ENCODE data around the gene OR2A1.
"Not testable (repeated sequence)": the region's sequence is repeated elsewhere in the genome, so short reads cannot be mapped to it uniquely, and the experiment has no call there.

The OR2A1 gene

DNA sequence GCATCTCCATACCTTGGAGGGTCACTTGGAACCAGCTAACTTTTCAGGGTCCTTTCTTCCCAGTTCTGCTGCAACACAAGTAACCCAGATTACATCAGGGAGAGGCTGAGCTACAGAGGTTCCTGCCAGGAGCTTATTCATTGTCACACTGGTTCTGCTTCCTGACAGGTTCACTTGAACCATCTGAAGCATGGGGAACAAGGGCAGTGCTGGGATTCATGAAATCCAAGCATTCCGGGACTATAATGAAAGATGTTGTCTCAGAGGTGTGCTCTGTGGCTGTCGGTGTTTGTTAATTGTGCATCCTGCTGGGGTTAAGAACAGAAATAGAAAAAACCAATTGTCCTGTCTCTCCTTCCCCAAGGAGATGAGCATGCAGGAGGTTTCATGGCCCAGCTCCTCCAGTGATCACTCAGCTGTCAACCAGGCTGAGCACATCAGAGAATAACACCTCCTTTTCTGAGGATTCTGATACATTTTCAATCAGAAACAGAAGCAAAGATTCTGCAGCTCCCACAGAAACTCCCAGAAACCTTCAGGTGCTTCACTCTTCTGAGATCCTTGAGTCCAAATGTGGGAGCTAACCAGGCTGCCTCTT lies at the start of gene OR2A1:
Gene OR2A1, plus strand, starts transcription at position 548 of the 598 bp plus-strand sequence. CDS start 5,706 bp downstream, outside the sequence.
- not testable (repeated sequence) for DNase-seq (ENCODE audit: low read depth in 3 of 3)

GRCh38 chr7:144264692-144265091 lies 47.5 kb upstream of the OR2A1 start, which contains the start of gene OR2A7:
OR2A7 (minus strand) TSS chr7:144264792; CDS start chr7:144259628, 5,164 bp downstream.
- not testable (repeated sequence) for DNase-seq (ENCODE audit: low read depth in 3 of 3)

- DNase-seq (ENCODE audit: low read depth in 3 of 3): not testable (repeated sequence)
These were observed 43.0 kb upstream of the OR2A1 start, which contains the start of gene CTAGE8 for GRCh38 chr7:144269188-144269587. CTAGE8 (minus strand) TSS chr7:144269288; CDS start chr7:144269250, 38 bp downstream.

- not testable (repeated sequence) for DNase-seq (ENCODE audit: low read depth in 3 of 3)
These were observed 36.9 kb upstream of the OR2A1 start for GRCh38 chr7:144275281-144275680.

GRCh38 chr7:144280010-144280409 lies 32.2 kb upstream of the OR2A1 start:
- not testable (repeated sequence) for DNase-seq (ENCODE audit: low read depth in 3 of 3)

DNA sequence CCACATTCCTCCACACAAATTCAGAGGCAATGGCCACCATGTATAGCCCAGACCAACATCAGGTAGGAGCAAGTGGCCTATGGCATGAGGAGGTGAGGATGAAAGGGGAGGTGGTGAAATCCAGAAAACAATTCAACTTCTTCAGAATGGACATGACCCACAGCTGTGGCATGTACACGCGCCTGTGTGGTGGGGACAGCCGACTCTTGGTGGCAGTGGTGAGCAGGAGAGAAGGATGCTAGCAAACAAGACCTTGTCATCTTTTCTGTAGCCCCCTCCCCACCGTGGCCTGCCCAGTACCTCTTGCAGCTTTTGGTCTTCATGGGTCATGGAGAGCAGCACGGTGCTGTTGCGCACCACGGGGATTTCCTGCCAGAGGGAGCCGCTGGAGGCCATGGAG lies 30.2 kb upstream of the OR2A1 start:
- not testable (repeated sequence) for DNase-seq (ENCODE audit: low read depth in 3 of 3)

GRCh38 chr7:144282490-144282889 lies 29.7 kb upstream of the OR2A1 start:
- DNase-seq (ENCODE audit: low read depth in 3 of 3): not testable (repeated sequence)

DNA sequence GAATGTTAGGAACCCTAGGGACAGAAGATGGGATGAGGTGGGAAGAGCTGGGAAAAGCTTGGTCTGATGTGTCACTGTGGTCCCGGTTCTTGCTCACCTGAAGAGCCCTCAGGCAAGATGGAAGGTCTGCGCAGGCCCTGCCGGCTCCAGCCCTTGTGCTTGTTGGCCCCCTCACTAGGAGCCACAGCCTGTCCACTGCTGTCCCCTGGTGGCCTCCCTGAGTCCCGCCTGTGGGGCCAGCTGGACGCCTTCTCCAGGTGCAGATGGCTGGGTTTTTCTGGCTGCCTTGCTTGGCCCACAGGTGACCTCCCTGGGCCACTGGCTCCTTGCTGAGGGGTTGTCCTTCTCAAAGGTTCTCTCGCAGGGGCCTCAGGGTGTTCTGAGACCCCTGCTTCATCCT lies 28.5 kb upstream of the OR2A1 start:
- DNase-seq (ENCODE audit: low read depth in 3 of 3): not testable (repeated sequence)

- DNase-seq (ENCODE audit: low read depth in 3 of 3): not testable (repeated sequence)
These were observed 24.9 kb upstream of the OR2A1 start for GRCh38 chr7:144287171-144287784.

GRCh38 chr7:144291607-144292006 lies 20.6 kb upstream of the OR2A1 start:
- not testable (repeated sequence) for DNase-seq (ENCODE audit: low read depth in 3 of 3)

GRCh38 chr7:144292384-144293161 lies 19.6 kb upstream of the OR2A1 start:
- DNase-seq (ENCODE audit: low read depth in 3 of 3): not testable (repeated sequence)

DNA sequence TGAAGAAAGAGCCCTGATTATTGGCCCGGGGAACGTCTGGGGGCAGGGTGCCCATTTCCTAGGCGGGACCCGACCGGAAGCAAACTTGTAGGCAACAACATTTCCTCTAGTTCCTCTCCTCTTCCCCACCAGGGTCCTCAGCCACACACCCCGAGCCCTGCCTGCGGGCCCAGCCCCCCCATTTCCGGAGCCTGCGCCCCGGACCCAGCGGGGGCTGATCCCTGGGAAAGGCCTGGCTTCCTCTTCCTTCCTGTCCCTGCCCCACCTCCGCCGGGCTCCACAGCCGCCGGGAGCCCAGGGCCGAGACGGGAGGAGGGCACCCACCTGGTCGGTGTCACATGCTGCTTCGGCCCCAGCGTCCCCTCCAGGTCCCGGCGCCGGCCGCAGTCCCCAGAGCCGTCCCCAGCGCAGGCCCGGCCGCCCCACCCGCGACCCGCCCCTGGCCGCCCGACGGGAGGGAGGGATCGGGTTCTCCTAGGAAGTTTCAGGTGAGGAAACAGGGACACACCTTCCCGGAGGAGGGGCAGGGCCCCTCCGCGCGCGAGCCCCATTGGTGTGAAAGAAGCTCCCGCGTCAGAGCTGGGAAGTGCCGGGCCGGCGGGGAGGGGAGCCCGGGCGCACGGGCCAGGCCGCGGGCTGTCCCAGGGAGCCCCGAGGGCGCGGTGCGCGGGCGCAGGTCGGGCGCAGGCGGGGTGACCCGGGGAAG lies 18.3 kb upstream of the OR2A1 start:
- not testable (repeated sequence) for DNase-seq (ENCODE audit: low read depth in 3 of 3)

GRCh38 chr7:144302578-144303303 lies 9.5 kb upstream of the OR2A1 start:
- not testable (repeated sequence) for DNase-seq (ENCODE audit: low read depth in 3 of 3)

DNA sequence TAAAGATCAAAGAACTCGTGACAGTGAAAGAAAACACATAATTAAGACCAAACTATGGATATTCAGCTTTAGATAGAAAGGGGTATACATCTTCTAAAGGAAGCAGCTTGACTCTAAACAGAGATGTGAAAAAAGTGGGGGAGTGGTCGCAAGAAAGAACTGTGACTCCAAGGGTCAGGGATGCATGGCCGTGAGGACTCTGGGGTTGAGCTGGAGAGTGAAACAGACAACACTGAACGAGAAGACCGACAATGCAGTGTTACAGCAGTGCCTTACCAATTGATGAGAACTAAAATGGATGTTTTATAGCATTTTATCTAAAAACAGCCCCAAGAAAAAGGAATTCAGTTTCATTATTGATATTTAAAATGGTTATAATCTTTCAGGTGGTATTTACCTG lies 8.6 kb upstream of the OR2A1 start:
- DNase-seq (ENCODE audit: low read depth in 3 of 3): not testable (repeated sequence)

GRCh38 chr7:144305156-144305555 lies 7.1 kb upstream of the OR2A1 start:
- DNase-seq (ENCODE audit: low read depth in 3 of 3): not testable (repeated sequence)

DNA sequence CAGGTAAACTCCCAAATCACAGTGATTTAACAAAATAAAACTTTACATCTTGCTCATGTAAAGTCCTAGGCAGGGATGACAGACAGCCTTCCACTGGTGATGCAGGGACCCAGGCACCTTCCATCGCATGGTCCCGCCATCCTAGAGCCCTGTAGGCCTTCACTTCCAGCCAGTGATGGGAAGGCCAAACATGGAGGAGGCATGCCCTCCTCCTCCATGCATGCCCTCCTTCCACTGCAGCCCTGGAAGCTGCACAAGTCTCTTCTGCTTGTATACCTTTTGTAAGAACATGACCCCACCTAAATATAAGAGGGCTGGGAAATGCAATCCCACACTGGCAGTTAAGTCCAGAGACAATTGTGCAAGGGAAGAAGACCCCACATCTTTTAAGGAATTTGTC lies 2.5 kb upstream of the OR2A1 start:
- DNase-seq (ENCODE audit: low read depth in 3 of 3): not testable (repeated sequence)

DNA sequence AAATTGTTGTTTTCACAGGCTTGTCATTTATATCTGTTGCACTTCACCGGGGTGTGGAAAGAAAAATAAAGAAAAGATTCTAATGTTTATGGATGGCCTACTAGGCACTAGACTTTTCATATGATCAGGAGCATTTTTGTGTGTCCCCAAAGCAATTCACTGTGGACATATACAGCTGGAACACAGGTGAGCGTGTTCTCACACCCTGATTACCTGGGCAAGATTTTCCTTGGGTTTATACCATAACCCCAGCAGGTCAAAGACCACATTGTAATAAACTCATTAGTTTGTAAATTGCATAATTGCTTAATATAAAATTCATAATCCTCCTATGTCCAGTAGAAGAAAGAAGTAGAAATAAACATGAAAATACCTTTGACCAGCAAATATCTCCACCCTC lies 1.0 kb upstream of the OR2A1 start:
- not testable (repeated sequence) for DNase-seq (ENCODE audit: low read depth in 3 of 3)

DNA sequence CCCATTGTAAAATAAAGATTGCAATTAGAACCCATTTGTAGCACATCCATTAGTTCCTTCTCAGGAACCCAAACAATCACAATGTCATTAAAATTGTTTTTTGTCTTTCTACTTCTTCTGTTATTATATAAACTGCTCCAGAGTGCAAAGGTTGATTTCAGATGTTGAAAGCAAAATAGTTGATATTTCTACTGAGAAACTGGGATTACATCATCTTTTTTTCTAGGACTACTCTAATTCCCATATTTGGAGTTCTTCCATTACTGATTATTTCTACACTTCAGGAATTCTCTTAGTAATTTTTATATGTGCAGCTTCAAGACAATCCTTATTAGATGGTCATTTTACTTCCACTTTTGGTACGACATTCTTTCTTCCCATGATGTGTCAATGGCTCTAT lies 5.3 kb downstream of the OR2A1 start:
- DNase-seq (ENCODE audit: low read depth in 3 of 3): not testable (repeated sequence)

DNA sequence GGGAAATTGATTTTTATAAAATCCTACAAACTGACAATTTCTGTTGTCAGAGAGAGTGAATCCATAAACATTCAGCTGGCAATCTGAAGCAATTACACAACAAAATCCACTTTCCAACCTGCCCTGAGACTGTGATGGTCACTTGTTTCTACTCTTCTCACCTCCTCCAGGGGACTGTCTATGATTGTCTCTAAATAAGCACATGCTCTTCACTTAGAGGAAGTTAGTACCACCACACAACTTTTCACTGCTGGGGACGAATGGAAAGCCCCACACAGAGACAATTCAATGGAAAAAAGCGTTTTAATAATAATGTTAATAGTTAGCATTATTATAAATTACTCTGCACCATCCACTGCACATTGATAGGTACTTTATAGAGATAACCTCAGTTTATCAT lies 7.3 kb downstream of the OR2A1 start:
- DNase-seq (ENCODE audit: low read depth in 3 of 3): not testable (repeated sequence)

DNA sequence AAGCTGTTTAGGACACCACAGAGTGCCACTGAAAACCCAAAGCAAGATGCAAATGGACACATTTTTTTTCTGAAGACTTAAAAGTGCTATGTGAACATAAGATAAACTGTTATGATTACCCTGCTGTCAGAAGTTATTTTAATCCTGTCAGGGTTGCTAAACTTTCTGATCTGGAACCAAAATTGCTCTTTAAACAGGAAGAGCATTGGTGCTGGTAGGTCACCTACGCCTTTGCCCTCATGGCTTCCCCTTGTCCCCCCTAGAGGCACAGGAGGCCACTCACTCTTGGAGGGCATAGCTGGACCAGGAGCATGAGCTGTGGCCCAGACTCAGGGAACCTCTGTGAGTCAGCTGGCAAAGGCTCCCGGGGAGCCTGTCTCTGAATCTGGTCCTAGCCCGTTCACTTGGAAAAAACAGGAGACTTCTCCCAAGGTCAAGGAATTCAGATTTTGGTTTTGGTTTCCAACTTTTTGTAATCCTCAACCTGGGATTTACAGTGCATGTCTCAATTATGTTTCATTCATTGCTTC lies 9.5 kb downstream of the OR2A1 start:
- not testable (repeated sequence) for DNase-seq (ENCODE audit: low read depth in 3 of 3)

DNA sequence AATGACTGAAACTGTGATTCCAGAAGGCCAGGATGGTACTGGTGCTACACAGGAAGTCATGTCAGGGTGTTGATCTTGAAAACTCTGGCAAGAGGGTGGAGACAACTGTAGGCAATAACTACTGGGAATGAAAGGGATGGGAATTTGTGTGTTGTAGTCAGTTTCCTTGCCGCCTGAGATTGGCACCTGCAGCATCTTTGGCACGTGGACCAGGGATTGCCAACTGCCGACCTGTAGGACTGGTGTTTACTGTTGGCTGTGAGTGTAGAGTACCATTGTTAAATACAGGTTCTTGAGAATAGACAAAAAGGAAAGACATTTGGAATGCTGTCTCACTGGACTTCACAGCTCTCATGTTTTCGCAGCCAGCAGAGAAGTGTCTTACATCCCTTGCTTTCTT lies 11.1 kb downstream of the OR2A1 start:
- not testable (repeated sequence) for DNase-seq (ENCODE audit: low read depth in 3 of 3)
